MCF 10A (cell line): ENCODE results near the gene ZDHHC22. TPM values are rescaled to one million over a fixed set of nuclear protein-coding genes. Genes with fewer than 3 reads are reported as not detected.

Experiments
- BruUV-seq: library from RNA; stranded (reverse); fragments of 400-500 nt; replicated peaks from 2 replicates; lab custom pipeline; 2021; lab: Mats Ljungman, UMichigan
- CTCF ChIA-PET: fragments of 300-600 bp; sonication (Branson Sonifier 250); formaldehyde crosslinking; extraction: SDS; loops from one replicate; lab custom pipeline; 2021; ENCODE audit warnings: antibody characterized with exemption, inconsistent platforms; lab: Yijun Ruan, JAX
- POLR2A ChIA-PET: fragments of 300-600, 350-650 bp; sonication (Branson Sonifier 250); formaldehyde crosslinking; extraction: SDS; loops from one replicate; lab custom pipeline; 2020; ENCODE audit warnings: antibody characterized with exemption, inconsistent platforms; lab: Yijun Ruan, JAX
- DNase-seq: peaks from one replicate; pipeline ENCODE4 v3.0.0-alpha.2; 2018; ENCODE audit not compliant: unreplicated experiment
- H3K27ac Mint-ChIP-seq: one replicate; pipeline ENCODE4 v1.8.0; 2022; ENCODE audit warnings: mild to moderate bottlenecking, low read depth, mixed read lengths; ENCODE audit not compliant: unreplicated experiment
- H3K27me3 Mint-ChIP-seq: one replicate; pipeline ENCODE4 v1.8.0; 2022; ENCODE audit warnings: mixed read lengths; ENCODE audit not compliant: insufficient read depth, unreplicated experiment
- H3K36me3 Mint-ChIP-seq: one replicate; pipeline ENCODE4 v1.8.0; 2022; ENCODE audit warnings: mild to moderate bottlenecking, moderate library complexity, mixed read lengths; ENCODE audit not compliant: insufficient read depth, unreplicated experiment
- H3K4me1 Mint-ChIP-seq: one replicate; pipeline ENCODE4 v1.8.0; 2022; ENCODE audit warnings: mixed read lengths; ENCODE audit not compliant: insufficient read depth, unreplicated experiment
- H3K4me3 Mint-ChIP-seq: one replicate; pipeline ENCODE4 v1.8.0; 2022; ENCODE audit warnings: mild to moderate bottlenecking, moderate library complexity, mixed read lengths; ENCODE audit not compliant: unreplicated experiment
- H3K9me3 Mint-ChIP-seq: one replicate; pipeline ENCODE4 v1.8.0; 2022; ENCODE audit warnings: mixed read lengths; ENCODE audit not compliant: unreplicated experiment
- intact Hi-C: fragments of 100-400 bp; cut with micrococcal nuclease; formaldehyde crosslinking; loops from 2 replicates; pipeline ENCODE4 v1.14.1; 2022
- total RNA-seq: library from RNA; stranded (reverse); gene quantifications from 2 replicates; pipeline ENCODE4 v1.2.3, GENCODE V29; 2022
- TF ChIP-seq, protein P1 (sequence below): fragments of 200-600 bp; IDR thresholded peaks from one replicate; pipeline ENCODE4 v1.8.0; 2022; ENCODE audit warnings: antibody characterized with exemption, mild to moderate bottlenecking; ENCODE audit not compliant: unreplicated experiment

ZDHHC22 gene
- total RNA-seq, 1 experiment from 2014 or later, result not detected

DNA sequence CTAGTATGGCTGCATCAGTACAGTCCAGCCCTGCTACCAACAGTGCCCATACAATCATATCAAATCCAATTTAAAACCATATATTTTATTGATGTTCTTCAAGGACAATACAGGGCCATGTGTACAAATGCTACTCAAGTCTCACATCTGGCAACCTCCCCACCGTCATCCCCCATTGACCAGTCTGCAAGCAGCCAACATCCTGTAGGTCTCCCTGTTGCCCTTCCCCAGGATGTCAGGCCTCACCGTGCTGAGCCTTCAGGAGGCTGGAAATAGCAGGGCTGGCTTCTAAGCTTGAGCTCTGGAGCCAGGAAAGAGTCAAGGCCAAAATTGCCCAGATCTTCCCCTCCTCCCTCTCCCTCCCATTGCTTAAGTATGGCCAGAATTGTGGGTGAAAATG, 10.4 kb downstream of the ZDHHC22 start:
- Mint-ChIP-seq H3K36me3 (no peaks in the 10 kb centered on the region), H3K27ac (no peak overlapping the region), H3K4me1 (peaks cover 19% of the 10 kb centered on the region), H3K4me3 (no peak overlapping the region), H3K9me3 (no peaks in the 10 kb centered on the region), H3K27me3 (peaks cover 44% of the 10 kb centered on the region)
- no TSS peak for BruUV-seq
- ChIA-PET CTCF (interaction anchor here (0.6 to 1.3 kb wide), 2 partner anchors 23 to 50 kb away, joined by 3 to 4 read pairs; partner anchors contain the start of gene TMEM63C), POLR2A (no interaction called here)
- no peak for DNase-seq
- TF ChIP-seq, protein P1, sequence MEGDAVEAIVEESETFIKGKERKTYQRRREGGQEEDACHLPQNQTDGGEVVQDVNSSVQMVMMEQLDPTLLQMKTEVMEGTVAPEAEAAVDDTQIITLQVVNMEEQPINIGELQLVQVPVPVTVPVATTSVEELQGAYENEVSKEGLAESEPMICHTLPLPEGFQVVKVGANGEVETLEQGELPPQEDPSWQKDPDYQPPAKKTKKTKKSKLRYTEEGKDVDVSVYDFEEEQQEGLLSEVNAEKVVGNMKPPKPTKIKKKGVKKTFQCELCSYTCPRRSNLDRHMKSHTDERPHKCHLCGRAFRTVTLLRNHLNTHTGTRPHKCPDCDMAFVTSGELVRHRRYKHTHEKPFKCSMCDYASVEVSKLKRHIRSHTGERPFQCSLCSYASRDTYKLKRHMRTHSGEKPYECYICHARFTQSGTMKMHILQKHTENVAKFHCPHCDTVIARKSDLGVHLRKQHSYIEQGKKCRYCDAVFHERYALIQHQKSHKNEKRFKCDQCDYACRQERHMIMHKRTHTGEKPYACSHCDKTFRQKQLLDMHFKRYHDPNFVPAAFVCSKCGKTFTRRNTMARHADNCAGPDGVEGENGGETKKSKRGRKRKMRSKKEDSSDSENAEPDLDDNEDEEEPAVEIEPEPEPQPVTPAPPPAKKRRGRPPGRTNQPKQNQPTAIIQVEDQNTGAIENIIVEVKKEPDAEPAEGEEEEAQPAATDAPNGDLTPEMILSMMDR, result no peak
- intact Hi-C loops, result no loop called here

DNA sequence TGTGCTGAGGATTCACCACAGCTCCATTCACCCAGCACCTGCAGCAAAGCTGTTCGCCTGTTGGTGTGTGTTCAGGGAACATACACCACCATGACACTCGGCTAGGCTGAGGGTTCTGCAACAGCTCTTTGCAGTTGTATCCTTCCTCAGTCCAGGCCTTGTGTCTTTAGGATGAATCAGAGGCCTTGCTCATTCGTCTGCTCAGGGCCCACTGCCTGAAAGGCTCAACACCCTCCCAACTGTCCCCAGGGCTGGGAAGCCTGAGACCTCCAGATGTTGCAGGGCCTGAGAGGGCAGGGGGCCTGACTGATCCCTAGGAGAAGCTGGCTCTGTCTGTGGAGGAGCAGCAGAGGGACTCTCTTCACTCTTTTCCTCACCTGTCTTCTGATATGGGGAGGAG, 11.2 kb downstream of the ZDHHC22 start:
- ChIA-PET POLR2A (no interaction called here), CTCF (interaction anchor here (0.6 to 0.7 kb wide), 2 partner anchors 51 to 186 kb away, joined by 3 read pairs; partner anchors contain the start of gene TMEM63C)
- peaks cover 19% of the 10 kb centered on the region for H3K4me1 Mint-ChIP-seq
- TF ChIP-seq, protein P1, result no peak
- H3K9me3 Mint-ChIP-seq, result no peaks in the 10 kb centered on the region
- no peak for DNase-seq
- intact Hi-C loops, result no loop called here
- no peaks in the 10 kb centered on the region for H3K36me3 Mint-ChIP-seq
- H3K27me3 Mint-ChIP-seq, result peaks cover 36% of the 10 kb centered on the region
- no peak overlapping the region for H3K27ac Mint-ChIP-seq
- H3K4me3 Mint-ChIP-seq, result no peak overlapping the region
- BruUV-seq, result no TSS peak

DNA sequence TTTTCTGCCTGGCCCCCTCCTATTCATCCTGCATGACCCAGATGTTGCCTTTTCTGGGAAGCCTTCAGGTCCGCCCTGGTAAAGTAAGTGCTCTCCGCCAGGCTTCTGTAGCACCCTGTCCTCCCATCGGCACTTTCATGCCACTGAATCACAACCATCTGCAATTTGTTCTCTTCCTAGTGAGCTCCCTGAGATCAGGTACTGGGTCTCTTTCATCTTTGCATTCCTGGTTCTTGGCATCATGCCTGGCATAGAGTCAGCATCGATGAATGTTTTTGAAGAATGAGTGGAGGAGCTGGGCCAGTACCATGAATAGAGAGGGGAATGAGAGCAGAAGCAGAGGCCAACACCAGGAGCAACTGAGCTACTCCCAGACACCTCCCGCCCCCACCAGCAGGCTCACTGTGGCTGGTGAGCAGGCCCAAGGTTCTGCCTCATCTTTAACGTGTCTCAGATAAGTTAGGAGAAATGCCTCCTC, 13.1 kb downstream of the ZDHHC22 start:
- TF ChIP-seq, protein P1, result no peak
- POLR2A ChIA-PET, result interaction anchor here (0.6 to 2.1 kb wide), 4 partner anchors 31 to 1911 kb away, joined by 3 to 6 read pairs (median 4); partner anchors contain the start of gene CIPC
- H3K36me3 Mint-ChIP-seq, result no peaks in the 10 kb centered on the region
- CTCF ChIA-PET, result interaction anchor here (0.6 to 2.4 kb wide), 4 partner anchors 18 to 188 kb away, joined by 3 to 10 read pairs (median 5); no protein-coding TSS in a partner anchor
- no peak overlapping the region for H3K27ac Mint-ChIP-seq
- peaks cover 16% of the 10 kb centered on the region for H3K27me3 Mint-ChIP-seq
- H3K9me3 Mint-ChIP-seq, result no peaks in the 10 kb centered on the region
- no peak overlapping the region for H3K4me3 Mint-ChIP-seq
- peaks cover 19% of the 10 kb centered on the region for H3K4me1 Mint-ChIP-seq
- DNase-seq, result peak; percentile 51
- intact Hi-C loops, result no loop called here
- no TSS peak for BruUV-seq

DNA sequence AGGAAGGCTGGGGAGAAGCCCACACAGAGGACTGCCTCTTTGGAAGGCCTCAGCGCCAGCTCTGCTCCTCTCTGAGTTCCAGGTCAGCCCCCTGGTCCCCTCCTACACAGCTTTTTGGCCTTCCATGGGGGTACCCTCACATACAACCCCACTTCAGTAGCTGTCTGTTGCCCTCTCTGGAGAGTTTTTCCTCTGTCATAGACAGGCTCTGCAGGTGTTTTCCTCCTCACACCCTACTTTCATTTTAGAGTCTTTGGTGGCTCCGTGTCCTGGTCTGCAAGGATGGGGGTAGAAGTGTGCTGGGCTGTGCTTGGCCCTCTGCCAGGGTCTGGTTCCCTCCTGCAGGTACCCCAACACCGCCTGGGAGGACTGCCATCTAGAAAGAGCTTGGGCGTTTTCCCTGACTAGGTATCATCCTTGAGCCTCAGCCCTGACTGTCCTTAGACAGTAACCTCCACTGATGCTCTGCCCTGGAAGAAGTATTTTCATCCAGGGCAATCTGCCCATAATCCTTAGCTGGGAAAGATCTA, 15.1 kb downstream of the ZDHHC22 start:
- intact Hi-C loops, result no loop called here
- no peak overlapping the region for H3K27ac Mint-ChIP-seq
- ChIA-PET POLR2A (interaction anchor here (0.6 to 1.1 kb wide), 3 partner anchors 9 to 332 kb away, joined by 3 to 4 read pairs (median 3); no protein-coding TSS in a partner anchor), CTCF (interaction anchor here (0.6 to 2.4 kb wide), 3 partner anchors 8 to 426 kb away, joined by 5 to 10 read pairs (median 7); no protein-coding TSS in a partner anchor)
- H3K4me1 Mint-ChIP-seq, result peaks cover 33% of the 10 kb centered on the region
- H3K27me3 Mint-ChIP-seq, result no peaks in the 10 kb centered on the region
- no peak for DNase-seq
- no TSS peak for BruUV-seq
- no peaks in the 10 kb centered on the region for H3K9me3 Mint-ChIP-seq
- peaks cover 12% of the 10 kb centered on the region for H3K36me3 Mint-ChIP-seq
- H3K4me3 Mint-ChIP-seq, result no peak overlapping the region
- TF ChIP-seq, protein P1, result no peak
